CD4-positive, alpha-beta T cell treated with Interleukin-6 for 4 hours (primary cell): Measurements from ENCODE around the gene DTX2.
"Not testable (repeated sequence)": the region's sequence is repeated elsewhere in the genome, so short reads cannot be mapped to it uniquely, and the experiment has no call there.

ENCODE experiments used
- DNase-seq: peaks from one replicate; pipeline ENCODE4 v3.0.0-alpha.2; 2020; ENCODE audit warnings: mixed read lengths

Gene DTX2

GRCh38 chr7:76461464-76462101 lies at the start of gene DTX2:
Gene DTX2 (plus strand): TSS chr7:76461709. CDS start chr7:76480510, 18,801 bp downstream.
- DNase-seq, result not testable (repeated sequence)

- no peak for DNase-seq
Measured at GRCh38 chr7:76412249-76412648, 49.3 kb upstream of the DTX2 start.

- not testable (repeated sequence) for DNase-seq
Measured at GRCh38 chr7:76417654-76418310, 43.7 kb upstream of the DTX2 start.

- DNase-seq, result not testable (repeated sequence)
Measured at GRCh38 chr7:76421097-76421496, 40.4 kb upstream of the DTX2 start.

- DNase-seq, result no peak
Measured at GRCh38 chr7:76423666-76424412, 37.7 kb upstream of the DTX2 start.

- DNase-seq, result no peak
Measured at GRCh38 chr7:76424413-76425111, 36.9 kb upstream of the DTX2 start, which contains the start of gene ZP3. Gene ZP3 (plus strand): TSS chr7:76424950. CDS start chr7:76424965, 15 bp downstream.

GRCh38 chr7:76425156-76425555 lies 36.4 kb upstream of the DTX2 start:
- no peak for DNase-seq

GRCh38 chr7:76425558-76425957 lies 36.0 kb upstream of the DTX2 start:
- DNase-seq, result not testable (repeated sequence)

GRCh38 chr7:76426246-76426645 lies 35.3 kb upstream of the DTX2 start:
- no peak for DNase-seq

- DNase-seq, result no peak
Measured at GRCh38 chr7:76427635-76428034, 33.9 kb upstream of the DTX2 start.

GRCh38 chr7:76428149-76428823 lies 33.2 kb upstream of the DTX2 start:
- DNase-seq, result no peak

- DNase-seq, result no peak
Measured at GRCh38 chr7:76428868-76429805, 32.4 kb upstream of the DTX2 start.

GRCh38 chr7:76430211-76430610 lies 31.3 kb upstream of the DTX2 start:
- DNase-seq, result no peak

GRCh38 chr7:76430836-76431235 lies 30.7 kb upstream of the DTX2 start:
- no peak for DNase-seq

GRCh38 chr7:76437873-76438272 lies 23.6 kb upstream of the DTX2 start:
- peak; percentile 66 for DNase-seq

GRCh38 chr7:76439120-76439888 lies 22.2 kb upstream of the DTX2 start:
- DNase-seq, result not testable (repeated sequence)

- not testable (repeated sequence) for DNase-seq
Measured at GRCh38 chr7:76440404-76440803, 21.1 kb upstream of the DTX2 start.

- DNase-seq, result not testable (repeated sequence)
Measured at GRCh38 chr7:76441792-76442191, 19.7 kb upstream of the DTX2 start.

- DNase-seq, result not testable (repeated sequence)
Measured at GRCh38 chr7:76442664-76443446, 18.7 kb upstream of the DTX2 start.

- DNase-seq, result peak; percentile 19
Measured at GRCh38 chr7:76443846-76444245, 17.7 kb upstream of the DTX2 start.
